Heart left ventricle (tissue), 13 donors: Measurements from ENCODE around the gene CSMD2.

Source experiments
- POLR2A ChIP-seq, 2 donors: fragments of 450-650 bp; IDR thresholded peaks; one replicate each; pipeline ENCODE4 v1.6.1; 2017; ENCODE audit warnings: antibody characterized with exemption in 2 of 2, mild to moderate bottlenecking in 2 of 2, moderate library complexity in 2 of 2
- TF ChIP-seq, protein P1 (sequence below), 12 donors: fragments of 200-600 bp; sonication (generic) in 4 of 12; IDR thresholded peaks; one replicate each; pipeline versions ENCODE4 v1.5.0 to v1.8.0; 2018 to 2022; ENCODE audit warnings: antibody characterized with exemption in 12 of 12, mild to moderate bottlenecking in 5 of 12
- donor health status: ischemic (EF 13 %, LVEDD 7.1; RV severe dilation, severe dysfunction).
- donor health status: DM: no; HTN: yes; CAD: no.
- donor health status: DM: no; HTN: no; CAD: no.
- donor health status: ischemic (EF 25% LVEDD 6.9; RV normal size, moderate dysfunction).
- donor health status: ischemic (EF 25% LVEDD 5.7; RV mildly dilated, moderate dysfunction).
- donor health status: ischemic (EF 35%, LVEDD 5.7; RV mildly dilated, moderate dysfunction).
- donor health status: nonischemic (EF 11% LVEDD 7.7; RV severe dilation, severe dysfunction).
- donor health status: DM: yes; HTN: yes; CAD: no.
- donor health status: PGD.
- donor health status: ischemic (EF 29% LVEDD 5.4; RV normal size, mild dysfunction).
- donor health status: nonischemic (EF 23%, LVEDD 6.1; RV moderate dilation, normal function).

- TF ChIP-seq POLR2A (IDR thresholded peaks at IDR 0.05) = no peak
- TF ChIP-seq, protein P1, sequence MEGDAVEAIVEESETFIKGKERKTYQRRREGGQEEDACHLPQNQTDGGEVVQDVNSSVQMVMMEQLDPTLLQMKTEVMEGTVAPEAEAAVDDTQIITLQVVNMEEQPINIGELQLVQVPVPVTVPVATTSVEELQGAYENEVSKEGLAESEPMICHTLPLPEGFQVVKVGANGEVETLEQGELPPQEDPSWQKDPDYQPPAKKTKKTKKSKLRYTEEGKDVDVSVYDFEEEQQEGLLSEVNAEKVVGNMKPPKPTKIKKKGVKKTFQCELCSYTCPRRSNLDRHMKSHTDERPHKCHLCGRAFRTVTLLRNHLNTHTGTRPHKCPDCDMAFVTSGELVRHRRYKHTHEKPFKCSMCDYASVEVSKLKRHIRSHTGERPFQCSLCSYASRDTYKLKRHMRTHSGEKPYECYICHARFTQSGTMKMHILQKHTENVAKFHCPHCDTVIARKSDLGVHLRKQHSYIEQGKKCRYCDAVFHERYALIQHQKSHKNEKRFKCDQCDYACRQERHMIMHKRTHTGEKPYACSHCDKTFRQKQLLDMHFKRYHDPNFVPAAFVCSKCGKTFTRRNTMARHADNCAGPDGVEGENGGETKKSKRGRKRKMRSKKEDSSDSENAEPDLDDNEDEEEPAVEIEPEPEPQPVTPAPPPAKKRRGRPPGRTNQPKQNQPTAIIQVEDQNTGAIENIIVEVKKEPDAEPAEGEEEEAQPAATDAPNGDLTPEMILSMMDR (IDR thresholded peaks at IDR 0.05) = no peak
Observed at GRCh38 chr1:33815061-33815460, 350.0 kb downstream of the CSMD2 start.
